NB4 (cell line): ENCODE results near the gene KRTAP12-4.

Source experiments
- MAX ChIP-seq: IDR thresholded peaks from 2 replicates; pipeline ENCODE4 v1.6.1; 2011; ENCODE audit warnings: low read depth, low read length
- POLR2A ChIP-seq: IDR thresholded peaks from 2 replicates; pipeline ENCODE4 v1.6.1; 2011; ENCODE audit warnings: mild to moderate bottlenecking; ENCODE audit not compliant: insufficient read length; ENCODE audit errors: extremely low read depth
- TF ChIP-seq, protein P1 (sequence below): IDR thresholded peaks from one replicate; pipeline ENCODE4 v1.5.1; 2012; ENCODE audit warnings: low read depth, low read length

GRCh38 chr21:44656868-44657267 lies 2.4 kb upstream of the KRTAP12-4 start:
- TF ChIP-seq, protein P1, sequence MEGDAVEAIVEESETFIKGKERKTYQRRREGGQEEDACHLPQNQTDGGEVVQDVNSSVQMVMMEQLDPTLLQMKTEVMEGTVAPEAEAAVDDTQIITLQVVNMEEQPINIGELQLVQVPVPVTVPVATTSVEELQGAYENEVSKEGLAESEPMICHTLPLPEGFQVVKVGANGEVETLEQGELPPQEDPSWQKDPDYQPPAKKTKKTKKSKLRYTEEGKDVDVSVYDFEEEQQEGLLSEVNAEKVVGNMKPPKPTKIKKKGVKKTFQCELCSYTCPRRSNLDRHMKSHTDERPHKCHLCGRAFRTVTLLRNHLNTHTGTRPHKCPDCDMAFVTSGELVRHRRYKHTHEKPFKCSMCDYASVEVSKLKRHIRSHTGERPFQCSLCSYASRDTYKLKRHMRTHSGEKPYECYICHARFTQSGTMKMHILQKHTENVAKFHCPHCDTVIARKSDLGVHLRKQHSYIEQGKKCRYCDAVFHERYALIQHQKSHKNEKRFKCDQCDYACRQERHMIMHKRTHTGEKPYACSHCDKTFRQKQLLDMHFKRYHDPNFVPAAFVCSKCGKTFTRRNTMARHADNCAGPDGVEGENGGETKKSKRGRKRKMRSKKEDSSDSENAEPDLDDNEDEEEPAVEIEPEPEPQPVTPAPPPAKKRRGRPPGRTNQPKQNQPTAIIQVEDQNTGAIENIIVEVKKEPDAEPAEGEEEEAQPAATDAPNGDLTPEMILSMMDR: no peak
- TF ChIP-seq MAX (no peak), POLR2A (no peak)
